ENCODE data around the gene PIMREG.
"Not testable (repeated sequence)": the region's sequence is repeated elsewhere in the genome, so short reads cannot be mapped to it uniquely, and the experiment has no call there.

The PIMREG gene

GRCh38 chr17:6475411-6475810, 31.2 kb downstream of the PIMREG start:
- DNase-seq (ENCODE audit: low read depth, low spot score) = no peak

GRCh38 chr17:6476076-6476809, 32.0 kb downstream of the PIMREG start:
- DNase-seq (ENCODE audit: low read depth, low spot score) = no peak
- no peak for TF ChIP-seq POLR2AphosphoS5 (IDR thresholded peaks at IDR 0.05; ENCODE audit: borderline replicate concordance, low read depth, low read length)
- TF ChIP-seq FOXP2 (optimal IDR thresholded peaks at IDR 0.05; ENCODE audit: control extremely low read depth, extremely low read length, insufficient read depth) = no peak
- no peak for TF ChIP-seq EZH2 (IDR thresholded peaks at IDR 0.05)
- Histone ChIP-seq H3K9ac (ENCODE audit: insufficient read length) (no peak overlapping the region), H3K9me3 (ENCODE audit: low read depth, low read length) (no peaks in the 10 kb centered on the region), H3K36me3 (ENCODE audit: insufficient read depth, low read length) (no peaks in the 10 kb centered on the region), H3K4me3 (no peak overlapping the region), H3K27ac (no peak overlapping the region)

More at GRCh38 chr17:6475411-6475810, 31.2 kb downstream of the PIMREG start:
- Histone ChIP-seq H3K9me3 (ENCODE audit: low read depth, low read length) (no peaks in the 10 kb centered on the region), H3K36me3 (ENCODE audit: insufficient read depth, low read length) (no peaks in the 10 kb centered on the region), H3K9ac (ENCODE audit: insufficient read length) (no peak overlapping the region), H3K27ac (no peak overlapping the region), H3K4me3 (no peak overlapping the region)
- no peak for TF ChIP-seq POLR2AphosphoS5 (IDR thresholded peaks at IDR 0.05; ENCODE audit: borderline replicate concordance, low read depth, low read length)
- TF ChIP-seq FOXP2 (optimal IDR thresholded peaks at IDR 0.05; ENCODE audit: control extremely low read depth, extremely low read length, insufficient read depth) = no peak
- no peak for TF ChIP-seq EZH2 (IDR thresholded peaks at IDR 0.05)

- H3K9me3 ChIP-seq (ENCODE audit: low read depth, low read length) = no peaks in the 10 kb centered on the region
- H3K9ac ChIP-seq (ENCODE audit: insufficient read length) = no peak overlapping the region
- no peak for DNase-seq (ENCODE audit: low read depth, low spot score)
- TF ChIP-seq EZH2 (IDR thresholded peaks at IDR 0.05) = no peak
- H3K27ac ChIP-seq = no peak overlapping the region
- H3K4me3 ChIP-seq = no peak overlapping the region
- H3K36me3 ChIP-seq (ENCODE audit: insufficient read depth, low read length) = no peaks in the 10 kb centered on the region
Observed at GRCh38 chr17:6476810-6477179, 32.5 kb downstream of the PIMREG start.

- no peaks in the 10 kb centered on the region for H3K36me3 ChIP-seq (ENCODE audit: insufficient read depth, low read length)
- TF ChIP-seq FOXP2 (optimal IDR thresholded peaks at IDR 0.05; ENCODE audit: control extremely low read depth, extremely low read length, insufficient read depth) (no peak), POLR2AphosphoS5 (IDR thresholded peaks at IDR 0.05; ENCODE audit: borderline replicate concordance, low read depth, low read length) (no peak)
- no peak overlapping the region for H3K9ac ChIP-seq (ENCODE audit: insufficient read length)
- H3K9me3 ChIP-seq (ENCODE audit: low read depth, low read length) = no peaks in the 10 kb centered on the region
- H3K4me3 ChIP-seq = no peak overlapping the region
- DNase-seq (ENCODE audit: low read depth, low spot score) = no peak
- H3K27ac ChIP-seq = no peak overlapping the region
Observed at GRCh38 chr17:6477831-6478383, 33.7 kb downstream of the PIMREG start.

- TF ChIP-seq POLR2AphosphoS5 (IDR thresholded peaks at IDR 0.05; ENCODE audit: borderline replicate concordance, low read depth, low read length) (no peak), EZH2 (IDR thresholded peaks at IDR 0.05) (no peak), FOXP2 (optimal IDR thresholded peaks at IDR 0.05; ENCODE audit: control extremely low read depth, extremely low read length, insufficient read depth) (no peak)
- H3K36me3 ChIP-seq (ENCODE audit: insufficient read depth, low read length) = no peaks in the 10 kb centered on the region
- H3K27ac ChIP-seq = no peak overlapping the region
- no peak for DNase-seq (ENCODE audit: low read depth, low spot score)
- H3K4me3 ChIP-seq = no peak overlapping the region
- no peak overlapping the region for H3K9ac ChIP-seq (ENCODE audit: insufficient read length)
- H3K9me3 ChIP-seq (ENCODE audit: low read depth, low read length) = no peaks in the 10 kb centered on the region
Observed at GRCh38 chr17:6478486-6478885, 34.2 kb downstream of the PIMREG start.

GRCh38 chr17:6479622-6480302, 35.5 kb downstream of the PIMREG start:
- Histone ChIP-seq H3K36me3 (ENCODE audit: insufficient read depth, low read length) (no peaks in the 10 kb centered on the region), H3K27ac (no peak overlapping the region), H3K9me3 (ENCODE audit: low read depth, low read length) (no peaks in the 10 kb centered on the region), H3K9ac (ENCODE audit: insufficient read length) (no peak overlapping the region), H3K4me3 (no peak overlapping the region)
- TF ChIP-seq FOXP2 (optimal IDR thresholded peaks at IDR 0.05; ENCODE audit: control extremely low read depth, extremely low read length, insufficient read depth) (no peak), POLR2AphosphoS5 (IDR thresholded peaks at IDR 0.05; ENCODE audit: borderline replicate concordance, low read depth, low read length) (no peak), EZH2 (IDR thresholded peaks at IDR 0.05) (no peak)
- no peak for DNase-seq (ENCODE audit: low read depth, low spot score)

GRCh38 chr17:6480303-6480675, 36.0 kb downstream of the PIMREG start:
- no peaks in the 10 kb centered on the region for H3K9me3 ChIP-seq (ENCODE audit: low read depth, low read length)
- H3K9ac ChIP-seq (ENCODE audit: insufficient read length) = no peak overlapping the region
- no peak for TF ChIP-seq EZH2 (IDR thresholded peaks at IDR 0.05)
- TF ChIP-seq FOXP2 (optimal IDR thresholded peaks at IDR 0.05; ENCODE audit: control extremely low read depth, extremely low read length, insufficient read depth) = no peak
- TF ChIP-seq POLR2AphosphoS5 (IDR thresholded peaks at IDR 0.05; ENCODE audit: borderline replicate concordance, low read depth, low read length) = no peak
- no peaks in the 10 kb centered on the region for H3K36me3 ChIP-seq (ENCODE audit: insufficient read depth, low read length)
- DNase-seq (ENCODE audit: low read depth, low spot score) = no peak
- no peak overlapping the region for H3K27ac ChIP-seq
- H3K4me3 ChIP-seq = no peak overlapping the region

- DNase-seq (ENCODE audit: low read depth, low spot score) = no peak
- Histone ChIP-seq H3K27ac (no peak overlapping the region), H3K9ac (ENCODE audit: insufficient read length) (no peak overlapping the region), H3K9me3 (ENCODE audit: low read depth, low read length) (no peaks in the 10 kb centered on the region), H3K36me3 (ENCODE audit: insufficient read depth, low read length) (no peaks in the 10 kb centered on the region), H3K4me3 (no peak overlapping the region)
- TF ChIP-seq FOXP2 (optimal IDR thresholded peaks at IDR 0.05; ENCODE audit: control extremely low read depth, extremely low read length, insufficient read depth) (no peak), POLR2AphosphoS5 (IDR thresholded peaks at IDR 0.05; ENCODE audit: borderline replicate concordance, low read depth, low read length) (no peak), EZH2 (IDR thresholded peaks at IDR 0.05) (no peak)
Observed at GRCh38 chr17:6482105-6482455, 37.8 kb downstream of the PIMREG start.

- not testable (repeated sequence) for H3K36me3 ChIP-seq (ENCODE audit: insufficient read depth, low read length); H3K4me3 ChIP-seq; DNase-seq (ENCODE audit: low read depth, low spot score); H3K27ac ChIP-seq; H3K9me3 ChIP-seq (ENCODE audit: low read depth, low read length); H3K9ac ChIP-seq (ENCODE audit: insufficient read length)
Observed at GRCh38 chr17:6482796-6483195, 38.5 kb downstream of the PIMREG start.
